Type B pancreatic cell (in vitro differentiated cells): ENCODE data around the gene WNK1. TPM values are rescaled to one million over a fixed set of nuclear protein-coding genes. Genes with fewer than 3 reads are reported as not detected.

ENCODE experiments used
- DNase-seq: peaks from one replicate; pipeline ENCODE4 v3.0.0; 2021; ENCODE audit warnings: mixed read lengths; ENCODE audit not compliant: unreplicated experiment; ENCODE audit errors: extremely low spot score
- H3K27ac Mint-ChIP-seq: 2 replicates; pipeline ENCODE4 v1.8.0; 2021; ENCODE audit warnings: mild to moderate bottlenecking, mixed read lengths
- H3K27me3 Mint-ChIP-seq: 2 replicates; pipeline ENCODE4 v1.8.0; 2021; ENCODE audit warnings: mixed read lengths
- H3K36me3 Mint-ChIP-seq: 2 replicates; pipeline ENCODE4 v1.8.0; 2021; ENCODE audit warnings: mixed read lengths
- H3K4me1 Mint-ChIP-seq: one replicate; pipeline ENCODE4 v1.8.0; 2021; ENCODE audit warnings: mixed read lengths; ENCODE audit not compliant: unreplicated experiment
- H3K4me3 Mint-ChIP-seq: 2 replicates; pipeline ENCODE4 v1.8.0; 2021; ENCODE audit warnings: mild to moderate bottlenecking, mixed read lengths
- H3K9me3 Mint-ChIP-seq: 2 replicates; pipeline ENCODE4 v1.8.0; 2021; ENCODE audit warnings: mixed read lengths
- CTCF ChIP-seq: fragments of 200-600 bp; sonication (generic); conservative IDR thresholded peaks from 2 replicates; pipeline ENCODE4 v1.5.0; 2021; ENCODE audit warnings: antibody characterized with exemption, mild to moderate bottlenecking
- total RNA-seq: library from RNA; stranded (reverse); gene quantifications from 2 replicates; pipeline ENCODE4 v1.2.1, GENCODE V29; 2021; ENCODE audit warnings: low replicate concordance

WNK1 gene
- total RNA-seq, 1 donor from 2014 or later: 132 TPM

- H3K27ac Mint-ChIP-seq: no peak overlapping the region
- H3K4me3 Mint-ChIP-seq: no peak overlapping the region
- H3K27me3 Mint-ChIP-seq: no peaks in the 10 kb centered on the region
- DNase-seq: no peak
- H3K36me3 Mint-ChIP-seq: peaks cover 44% of the 10 kb centered on the region
- TF ChIP-seq CTCF: no peak
- no peaks in the 10 kb centered on the region for H3K9me3 Mint-ChIP-seq
- H3K4me1 Mint-ChIP-seq: no peaks in the 10 kb centered on the region
Measured at GRCh38 chr12:936377-937345, 184.3 kb downstream of the WNK1 start.

GRCh38 chr12:938810-939209, 186.4 kb downstream of the WNK1 start:
- no peak overlapping the region for H3K4me3 Mint-ChIP-seq
- TF ChIP-seq CTCF: no peak
- no peaks in the 10 kb centered on the region for H3K9me3 Mint-ChIP-seq
- no peak overlapping the region for H3K27ac Mint-ChIP-seq
- H3K4me1 Mint-ChIP-seq: no peaks in the 10 kb centered on the region
- H3K36me3 Mint-ChIP-seq: peaks cover 39% of the 10 kb centered on the region
- DNase-seq: no peak
- H3K27me3 Mint-ChIP-seq: no peaks in the 10 kb centered on the region

GRCh38 chr12:943051-943450, 190.7 kb downstream of the WNK1 start:
- no peak for TF ChIP-seq CTCF
- no peak for DNase-seq
- Mint-ChIP-seq H3K4me1 (peaks cover 2% of the 10 kb centered on the region), H3K4me3 (no peak overlapping the region), H3K9me3 (no peaks in the 10 kb centered on the region), H3K27ac (no peak overlapping the region), H3K36me3 (peaks cover 39% of the 10 kb centered on the region), H3K27me3 (no peaks in the 10 kb centered on the region)

- Mint-ChIP-seq H3K4me1 (peaks cover 4% of the 10 kb centered on the region), H3K27ac (no peak overlapping the region), H3K4me3 (no peak overlapping the region), H3K36me3 (peaks cover 41% of the 10 kb centered on the region), H3K27me3 (no peaks in the 10 kb centered on the region), H3K9me3 (no peaks in the 10 kb centered on the region)
- TF ChIP-seq CTCF: no peak
- DNase-seq: no peak
Measured at GRCh38 chr12:944211-944610, 191.8 kb downstream of the WNK1 start.

- Mint-ChIP-seq H3K36me3 (peaks cover 22% of the 10 kb centered on the region), H3K4me1 (peaks cover 4% of the 10 kb centered on the region), H3K27ac (peak overlapping the region; percentile 50), H3K9me3 (no peaks in the 10 kb centered on the region), H3K4me3 (peak overlapping the region; percentile 56), H3K27me3 (no peaks in the 10 kb centered on the region)
- TF ChIP-seq CTCF: no peak
- DNase-seq: no peak
Measured at GRCh38 chr12:946212-946611, 193.8 kb downstream of the WNK1 start.
